22Rv1 (cell line): ENCODE measurements around the gene CFAP99.

Source experiments
- H3K27ac ChIP-seq: fragments of 450-650 bp; 2 replicates; pipeline ENCODE4 v1.5.1; 2017
- ZFX ChIP-seq: fragments of 450-650 bp; IDR thresholded peaks from 2 replicates; pipeline ENCODE4 v1.6.1; 2017; ENCODE audit warnings: antibody characterized with exemption, borderline replicate concordance
- TF ChIP-seq, protein P1 (sequence below): fragments of 450-650 bp; IDR thresholded peaks from 2 replicates; pipeline ENCODE4 v1.5.1; 2017; ENCODE audit warnings: mild to moderate bottlenecking

The CFAP99 gene

DNA sequence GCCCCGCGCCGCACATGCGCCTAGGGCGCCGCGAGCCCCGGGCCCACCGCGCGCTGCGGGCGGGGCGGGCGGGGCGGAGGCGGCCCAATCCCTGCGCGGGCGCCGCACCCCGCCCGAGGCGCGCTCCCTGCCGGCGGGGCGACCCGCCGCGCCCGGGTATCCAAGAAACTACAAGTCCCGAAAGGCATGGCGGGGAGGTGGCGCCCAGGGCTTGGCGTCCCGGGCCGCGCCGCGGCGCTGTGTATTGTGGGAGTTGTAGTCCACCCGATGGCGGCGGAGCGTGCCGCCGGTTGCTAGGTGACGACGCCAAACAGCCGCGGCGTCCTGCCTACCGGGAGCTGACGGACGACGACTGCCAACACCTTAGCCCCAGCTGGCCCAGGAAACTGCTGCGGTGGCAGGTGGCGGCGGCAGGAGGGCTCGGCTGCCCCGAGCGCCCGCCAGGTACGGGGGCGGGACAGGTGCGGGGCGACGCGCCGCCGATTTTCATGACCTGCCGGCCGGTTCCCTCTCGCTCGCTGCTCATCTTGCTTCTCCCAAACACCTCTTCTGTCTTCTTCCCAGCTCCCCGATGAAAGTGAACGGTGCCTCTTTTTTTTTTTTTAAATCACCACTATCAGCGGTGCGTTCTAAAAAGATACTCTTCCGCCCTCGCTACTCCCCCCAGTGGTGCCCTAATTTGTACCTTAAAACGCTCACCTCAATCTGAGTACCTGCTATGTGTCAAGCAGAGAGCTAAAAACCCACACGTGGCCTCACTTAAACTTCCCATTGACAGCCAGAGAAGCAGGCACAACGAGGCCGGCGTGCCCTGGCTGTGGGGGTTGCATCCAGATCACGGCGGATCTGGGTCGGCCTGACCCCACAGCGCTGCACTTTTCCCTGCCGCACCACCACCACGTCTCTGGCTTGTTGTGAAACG, at the start of gene CFAP99:
Gene CFAP99, plus strand, starts transcription at position 306 of the 922 bp plus-strand sequence.
- no peak within 1 kb of the TSS for H3K27ac ChIP-seq

DNA sequence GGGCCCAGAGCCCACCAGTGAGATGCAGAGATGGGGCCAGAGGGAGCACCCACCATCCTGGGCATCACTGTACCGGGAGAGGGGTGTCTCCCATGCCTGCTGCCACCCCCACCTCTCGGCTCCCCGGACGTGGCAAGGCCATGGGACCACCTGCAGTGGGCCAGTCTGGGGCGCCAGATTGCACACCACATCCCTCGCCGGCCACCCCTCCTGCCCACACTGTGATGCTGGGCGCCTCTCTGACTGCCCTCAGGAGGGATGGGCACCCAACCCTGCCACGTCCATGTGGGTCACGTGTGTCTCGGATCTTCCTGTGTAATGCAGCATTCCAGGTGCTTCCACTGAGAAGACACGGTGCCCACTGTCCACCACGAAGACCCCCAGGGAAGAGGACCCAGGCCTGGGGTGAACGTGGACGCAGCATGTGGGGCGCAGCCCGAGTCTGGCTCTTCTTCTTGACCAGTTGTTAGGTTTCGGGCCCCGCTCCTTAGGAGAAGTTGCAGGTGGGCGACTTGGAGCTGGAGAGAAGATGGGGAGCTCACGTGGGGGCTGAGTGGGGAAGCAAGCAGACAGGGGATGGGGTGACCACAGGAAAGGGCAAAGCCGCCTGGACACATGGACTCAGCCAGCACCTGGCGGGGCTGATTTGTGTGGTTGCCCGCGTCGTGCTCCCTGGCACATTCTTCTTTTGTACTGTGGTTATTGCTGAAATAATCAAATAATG, 48.0 kb upstream of the CFAP99 start:
- no peak for TF ChIP-seq ZFX
- TF ChIP-seq, protein P1, sequence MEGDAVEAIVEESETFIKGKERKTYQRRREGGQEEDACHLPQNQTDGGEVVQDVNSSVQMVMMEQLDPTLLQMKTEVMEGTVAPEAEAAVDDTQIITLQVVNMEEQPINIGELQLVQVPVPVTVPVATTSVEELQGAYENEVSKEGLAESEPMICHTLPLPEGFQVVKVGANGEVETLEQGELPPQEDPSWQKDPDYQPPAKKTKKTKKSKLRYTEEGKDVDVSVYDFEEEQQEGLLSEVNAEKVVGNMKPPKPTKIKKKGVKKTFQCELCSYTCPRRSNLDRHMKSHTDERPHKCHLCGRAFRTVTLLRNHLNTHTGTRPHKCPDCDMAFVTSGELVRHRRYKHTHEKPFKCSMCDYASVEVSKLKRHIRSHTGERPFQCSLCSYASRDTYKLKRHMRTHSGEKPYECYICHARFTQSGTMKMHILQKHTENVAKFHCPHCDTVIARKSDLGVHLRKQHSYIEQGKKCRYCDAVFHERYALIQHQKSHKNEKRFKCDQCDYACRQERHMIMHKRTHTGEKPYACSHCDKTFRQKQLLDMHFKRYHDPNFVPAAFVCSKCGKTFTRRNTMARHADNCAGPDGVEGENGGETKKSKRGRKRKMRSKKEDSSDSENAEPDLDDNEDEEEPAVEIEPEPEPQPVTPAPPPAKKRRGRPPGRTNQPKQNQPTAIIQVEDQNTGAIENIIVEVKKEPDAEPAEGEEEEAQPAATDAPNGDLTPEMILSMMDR = no peak
- no peak overlapping the region for H3K27ac ChIP-seq

More for the DNA sequence above, at the start of gene CFAP99:
- TF ChIP-seq, protein P1 = peak; percentile 22; the same call in 1 of the 2 replicates
- TF ChIP-seq ZFX = no peak

DNA sequence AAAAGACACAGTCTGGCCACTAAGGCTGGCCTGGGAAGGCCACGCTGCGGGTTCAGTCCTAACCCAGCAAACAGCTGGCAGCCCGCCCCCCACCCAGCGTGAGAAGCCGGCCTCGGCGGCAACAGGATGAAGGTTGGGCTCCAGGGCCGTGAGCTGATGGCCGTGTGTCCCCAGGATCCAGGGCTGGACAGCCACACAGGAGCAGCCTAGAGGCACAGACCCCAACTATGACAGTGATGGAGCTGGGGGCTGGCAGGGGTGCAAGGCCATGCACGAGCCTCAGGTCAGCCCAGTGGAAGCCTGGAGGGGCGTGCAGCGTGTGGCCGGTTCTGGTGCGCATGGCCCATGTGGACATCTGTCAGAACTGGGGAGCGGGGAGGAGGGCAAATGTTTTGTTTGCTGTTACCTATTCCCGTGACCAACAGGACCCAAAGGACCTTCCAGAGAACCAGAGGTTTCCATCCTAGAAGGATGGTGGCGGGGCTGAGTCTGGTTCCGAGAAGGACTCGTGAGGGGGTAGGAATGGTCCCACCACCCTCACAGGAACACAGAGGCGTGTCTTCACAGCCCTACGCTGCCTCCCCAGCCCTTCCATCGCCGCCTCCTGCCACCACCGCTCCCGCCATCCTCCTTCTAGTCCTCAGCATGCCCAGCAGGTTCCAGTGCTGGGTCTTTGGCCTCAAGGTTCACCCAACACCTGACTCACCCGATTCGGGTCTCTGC, 46.8 kb upstream of the CFAP99 start:
- TF ChIP-seq, protein P1 = no peak
- no peak for TF ChIP-seq ZFX
- H3K27ac ChIP-seq = no peak overlapping the region

DNA sequence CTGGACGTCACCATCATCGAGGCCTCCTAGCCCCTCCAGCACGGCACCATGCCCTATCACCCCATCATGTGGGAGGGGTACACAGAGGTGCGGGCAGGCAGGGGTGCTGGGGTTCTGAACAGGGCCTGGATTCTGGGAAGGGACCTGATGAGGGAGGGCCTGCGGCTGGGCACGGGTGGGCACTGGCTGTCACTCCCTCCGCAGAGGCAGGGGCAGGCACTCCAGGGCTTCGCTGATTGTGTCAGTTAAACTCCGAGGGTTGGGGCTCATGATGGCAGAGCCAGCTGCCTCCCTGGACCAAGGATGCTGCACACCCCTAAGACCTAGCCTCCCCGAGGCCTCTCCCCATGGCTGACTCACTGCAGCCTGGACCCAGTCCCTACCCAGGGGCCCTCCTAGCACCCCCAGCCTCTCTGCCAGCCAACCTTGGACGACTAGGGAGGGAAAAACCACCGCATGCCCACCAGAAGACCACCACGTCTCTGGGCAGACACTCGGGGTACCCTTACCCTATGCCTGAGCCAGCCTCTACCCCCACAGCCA, 46.2 kb upstream of the CFAP99 start:
- no peak overlapping the region for H3K27ac ChIP-seq
- no peak for TF ChIP-seq ZFX
- TF ChIP-seq, protein P1 = no peak

DNA sequence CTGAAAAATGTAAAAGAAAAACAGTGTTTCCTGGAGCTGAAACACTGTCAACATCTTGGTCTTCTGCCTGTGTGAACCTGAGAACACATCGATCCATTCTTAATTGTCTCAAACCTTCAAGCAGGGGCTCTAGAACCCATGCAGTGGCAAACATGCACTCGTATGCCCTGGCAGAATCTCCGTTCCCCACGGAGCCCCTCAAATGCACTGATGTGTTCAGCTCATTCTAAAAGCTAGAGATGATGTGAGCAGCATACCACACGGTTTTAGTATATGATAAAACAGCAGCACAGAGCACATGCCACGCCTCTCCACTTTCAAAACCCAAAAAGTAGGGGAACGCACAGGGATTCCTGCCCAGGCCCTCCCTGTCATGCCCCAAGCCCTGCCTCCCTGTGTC, 45.2 kb upstream of the CFAP99 start:
- no peak overlapping the region for H3K27ac ChIP-seq
- TF ChIP-seq, protein P1 = no peak
- no peak for TF ChIP-seq ZFX

DNA sequence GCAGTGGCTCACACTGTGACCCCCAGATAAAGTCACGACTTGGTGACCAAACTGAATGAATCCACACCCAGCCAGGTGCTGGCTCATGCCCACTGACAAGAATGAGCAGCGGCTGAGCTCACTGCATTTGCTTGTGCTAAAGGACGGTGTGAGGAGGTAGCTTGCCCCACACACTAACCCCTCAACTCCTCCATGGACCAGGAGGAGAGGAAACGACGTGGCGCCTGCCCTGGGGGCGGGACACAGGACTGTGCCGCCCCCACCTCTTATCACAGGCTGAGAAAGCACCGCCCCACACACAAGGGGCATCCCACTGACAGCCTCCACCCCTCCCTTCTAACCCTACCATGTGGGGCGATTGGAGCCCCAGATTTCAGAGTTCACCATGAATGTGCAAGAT, 43.3 kb upstream of the CFAP99 start:
- TF ChIP-seq, protein P1 = no peak
- TF ChIP-seq ZFX = no peak
- no peak overlapping the region for H3K27ac ChIP-seq
